ENCODE data around the gene DAB1. TPM values are rescaled to one million over a fixed set of nuclear protein-coding genes. Genes with fewer than 3 reads are reported as not detected.

The DAB1 gene
- total RNA-seq, 1 donor, result not detected

GRCh38 chr1:57040811-57041210, 383.0 kb downstream of the DAB1 start:
- no peak for DNase-seq (ENCODE audit: insufficient read length, low spot score, missing footprints)
- Histone ChIP-seq H3K27me3 (ENCODE audit: insufficient read depth, low read length) (no peaks in the 10 kb centered on the region), H3K79me2 (ENCODE audit: insufficient read depth, low read length) (no peaks in the 10 kb centered on the region), H3K27ac (ENCODE audit: low read depth, low read length) (no peak overlapping the region), H3K9me3 (ENCODE audit: low read depth, low read length) (no peaks in the 10 kb centered on the region), H3K4me3 (ENCODE audit: insufficient read depth, low read length) (no peak overlapping the region), H3K36me3 (ENCODE audit: insufficient read depth, low read length) (no peaks in the 10 kb centered on the region), H2AFZ (ENCODE audit: low read length) (no peak overlapping the region), H4K20me1 (ENCODE audit: insufficient read depth, low read length) (no peaks in the 10 kb centered on the region), H3K4me1 (ENCODE audit: insufficient read depth, low read length) (no peaks in the 10 kb centered on the region), H3K4me2 (ENCODE audit: insufficient read depth, low read length) (no peak overlapping the region)
- TF ChIP-seq CTCF (IDR thresholded peaks at IDR 0.05; ENCODE audit: extremely low read depth, low read depth, low read length), result no peak

GRCh38 chr1:57036641-57037579, 386.9 kb downstream of the DAB1 start:
- no peaks in the 10 kb centered on the region for H3K36me3 ChIP-seq (ENCODE audit: insufficient read depth, low read length)
- no peak overlapping the region for H2AFZ ChIP-seq (ENCODE audit: low read length)
- no peak overlapping the region for H3K4me3 ChIP-seq (ENCODE audit: insufficient read depth, low read length)
- peak; percentile 22 for DNase-seq (ENCODE audit: insufficient read length, low spot score, missing footprints)
- no peaks in the 10 kb centered on the region for H3K4me1 ChIP-seq (ENCODE audit: insufficient read depth, low read length)
- no peaks in the 10 kb centered on the region for H3K79me2 ChIP-seq (ENCODE audit: insufficient read depth, low read length)
- H3K27ac ChIP-seq (ENCODE audit: low read depth, low read length), result no peak overlapping the region
- no peaks in the 10 kb centered on the region for H4K20me1 ChIP-seq (ENCODE audit: insufficient read depth, low read length)
- no peaks in the 10 kb centered on the region for H3K9me3 ChIP-seq (ENCODE audit: low read depth, low read length)
- no peak overlapping the region for H3K4me2 ChIP-seq (ENCODE audit: insufficient read depth, low read length)
- H3K27me3 ChIP-seq (ENCODE audit: insufficient read depth, low read length), result no peaks in the 10 kb centered on the region
- no peak for TF ChIP-seq CTCF (IDR thresholded peaks at IDR 0.05; ENCODE audit: extremely low read depth, low read depth, low read length)

GRCh38 chr1:57034713-57035112, 389.1 kb downstream of the DAB1 start:
- H3K4me2 ChIP-seq (ENCODE audit: insufficient read depth, low read length), result no peak overlapping the region

More at GRCh38 chr1:57034713-57035112, 389.1 kb downstream of the DAB1 start:
- no peak for DNase-seq (ENCODE audit: insufficient read length, low spot score, missing footprints)
- TF ChIP-seq CTCF (IDR thresholded peaks at IDR 0.05; ENCODE audit: extremely low read depth, low read depth, low read length), result no peak
- no peaks in the 10 kb centered on the region for H3K79me2 ChIP-seq (ENCODE audit: insufficient read depth, low read length)
- H3K9me3 ChIP-seq (ENCODE audit: low read depth, low read length), result no peaks in the 10 kb centered on the region
- no peak overlapping the region for H2AFZ ChIP-seq (ENCODE audit: low read length)
- no peaks in the 10 kb centered on the region for H4K20me1 ChIP-seq (ENCODE audit: insufficient read depth, low read length)
- H3K4me3 ChIP-seq (ENCODE audit: insufficient read depth, low read length), result no peak overlapping the region
- H3K36me3 ChIP-seq (ENCODE audit: insufficient read depth, low read length), result no peaks in the 10 kb centered on the region
- no peak overlapping the region for H3K27ac ChIP-seq (ENCODE audit: low read depth, low read length)
- no peaks in the 10 kb centered on the region for H3K27me3 ChIP-seq (ENCODE audit: insufficient read depth, low read length)
- H3K4me1 ChIP-seq (ENCODE audit: insufficient read depth, low read length), result no peaks in the 10 kb centered on the region

Data from osteoblast (primary cell).